ENCODE results near the gene TMEM235. TPM values are rescaled to one million over a fixed set of nuclear protein-coding genes. Genes with fewer than 3 reads are reported as not detected.

The TMEM235 gene
- total and polyA plus RNA-seq, 2 experiments from 2014 or later = not detected

GRCh38 chr17:78242024-78242742, 10.8 kb downstream of the TMEM235 start:
- Mint-ChIP-seq H3K36me3 (ENCODE audit: low read depth) (peaks cover 3% of the 10 kb centered on the region; the same call in 1 of the 3 replicates), H3K27me3 (ENCODE audit: insufficient read depth, low read depth, poor library complexity) (peaks cover 19% of the 10 kb centered on the region), H3K4me3 (no peak overlapping the region), H3K9me3 (peaks cover 7% of the 10 kb centered on the region; the same call in 2 of the 3 replicates), H3K4me1 (peaks cover 4% of the 10 kb centered on the region; the same call in 1 of the 3 replicates), H3K27ac (no peak overlapping the region)
- DNase-seq (ENCODE audit: low spot score) (no peak), ATAC-seq (no peak)
- H2AFZ ChIP-seq = no peak overlapping the region
- no peaks in the 10 kb centered on the region for H3F3A ChIP-seq (replicated peaks; ENCODE audit: low read depth)
- H3K79me2 ChIP-seq (replicated peaks; ENCODE audit: insufficient read depth) = no peaks in the 10 kb centered on the region
- no peaks in the 10 kb centered on the region for H4K20me1 ChIP-seq (replicated peaks; ENCODE audit: insufficient read depth)
- H3K4me3 ChIP-seq = no peak overlapping the region
- no peaks in the 10 kb centered on the region for H3K9me2 ChIP-seq (ENCODE audit: insufficient read depth)
- TF ChIP-seq REST (IDR thresholded peaks at IDR 0.05; ENCODE audit: unreplicated experiment) = no peak
- no peak for TF ChIP-seq EZH2phosphoT487 (IDR thresholded peaks at IDR 0.05; ENCODE audit: unreplicated experiment)
- TF ChIP-seq CREB1 (CRISPR knock-in tag; IDR thresholded peaks at IDR 0.05; ENCODE audit: low read depth) = no peak
- TF ChIP-seq POLR2AphosphoS5 (IDR thresholded peaks at IDR 0.05; ENCODE audit: low read depth) = no peak
- TF ChIP-seq ETS1 (IDR thresholded peaks at IDR 0.05) = no peak
- no peak for TF ChIP-seq EZH2 (IDR thresholded peaks at IDR 0.05; ENCODE audit: low read depth, unreplicated experiment)
- TF ChIP-seq ZNF331 (CRISPR knock-in tag; IDR thresholded peaks at IDR 0.05; ENCODE audit: low read depth) = no peak
- no peak for TF ChIP-seq NANOG (IDR thresholded peaks at IDR 0.05; ENCODE audit: borderline replicate concordance)
- no peaks in the 10 kb centered on the region for H3K36me3 ChIP-seq (ENCODE audit: insufficient read depth)
- H3K4me1 ChIP-seq (ENCODE audit: insufficient read depth) = no peaks in the 10 kb centered on the region
- no peaks in the 10 kb centered on the region for H3K27me3 ChIP-seq (ENCODE audit: insufficient read depth)
- no peak overlapping the region for H3K27ac ChIP-seq (ENCODE audit: low read depth)
- H3K4me2 ChIP-seq = no peak overlapping the region

GRCh38 chr17:78247304-78247703, 15.9 kb downstream of the TMEM235 start:
- H3K4me3 ChIP-seq = no peak overlapping the region
- no peaks in the 10 kb centered on the region for H3K79me2 ChIP-seq (replicated peaks; ENCODE audit: insufficient read depth)
- no peaks in the 10 kb centered on the region for H3K36me3 ChIP-seq (ENCODE audit: insufficient read depth)
- H3K27me3 ChIP-seq (ENCODE audit: insufficient read depth) = no peaks in the 10 kb centered on the region
- Mint-ChIP-seq H3K27ac (no peak overlapping the region), H3K4me3 (no peak overlapping the region; the same call in 2 of the 3 replicates), H3K27me3 (ENCODE audit: insufficient read depth, low read depth, poor library complexity) (peaks cover 21% of the 10 kb centered on the region), H3K9me3 (peaks cover 7% of the 10 kb centered on the region; the same call in 2 of the 3 replicates), H3K4me1 (peaks cover 12% of the 10 kb centered on the region; the same call in 2 of the 3 replicates), H3K36me3 (ENCODE audit: low read depth) (peaks cover 3% of the 10 kb centered on the region; the same call in 1 of the 3 replicates)
- H4K20me1 ChIP-seq (replicated peaks; ENCODE audit: insufficient read depth) = no peaks in the 10 kb centered on the region
- H3K27ac ChIP-seq (ENCODE audit: low read depth) = no peak overlapping the region
- no peaks in the 10 kb centered on the region for H3F3A ChIP-seq (replicated peaks; ENCODE audit: low read depth)
- ATAC-seq = no peak
- no peaks in the 10 kb centered on the region for H3K9me2 ChIP-seq (ENCODE audit: insufficient read depth)
- no peak overlapping the region for H3K4me2 ChIP-seq
- H2AFZ ChIP-seq = 0 out of 2 replicates have a peak overlapping the region, but pooled peaks have one; percentile 43
- no peak for DNase-seq (ENCODE audit: low spot score)
- peaks cover 3% of the 10 kb centered on the region; the same call in 1 of the 2 replicates for H3K4me1 ChIP-seq (ENCODE audit: insufficient read depth)
- TF ChIP-seq ZNF114 (CRISPR knock-in tag; IDR thresholded peaks at IDR 0.05) (no peak), NANOG (IDR thresholded peaks at IDR 0.05; ENCODE audit: borderline replicate concordance) (no peak), EZH2phosphoT487 (IDR thresholded peaks at IDR 0.05; ENCODE audit: unreplicated experiment) (no peak)
- TF ChIP-seq, protein P1, sequence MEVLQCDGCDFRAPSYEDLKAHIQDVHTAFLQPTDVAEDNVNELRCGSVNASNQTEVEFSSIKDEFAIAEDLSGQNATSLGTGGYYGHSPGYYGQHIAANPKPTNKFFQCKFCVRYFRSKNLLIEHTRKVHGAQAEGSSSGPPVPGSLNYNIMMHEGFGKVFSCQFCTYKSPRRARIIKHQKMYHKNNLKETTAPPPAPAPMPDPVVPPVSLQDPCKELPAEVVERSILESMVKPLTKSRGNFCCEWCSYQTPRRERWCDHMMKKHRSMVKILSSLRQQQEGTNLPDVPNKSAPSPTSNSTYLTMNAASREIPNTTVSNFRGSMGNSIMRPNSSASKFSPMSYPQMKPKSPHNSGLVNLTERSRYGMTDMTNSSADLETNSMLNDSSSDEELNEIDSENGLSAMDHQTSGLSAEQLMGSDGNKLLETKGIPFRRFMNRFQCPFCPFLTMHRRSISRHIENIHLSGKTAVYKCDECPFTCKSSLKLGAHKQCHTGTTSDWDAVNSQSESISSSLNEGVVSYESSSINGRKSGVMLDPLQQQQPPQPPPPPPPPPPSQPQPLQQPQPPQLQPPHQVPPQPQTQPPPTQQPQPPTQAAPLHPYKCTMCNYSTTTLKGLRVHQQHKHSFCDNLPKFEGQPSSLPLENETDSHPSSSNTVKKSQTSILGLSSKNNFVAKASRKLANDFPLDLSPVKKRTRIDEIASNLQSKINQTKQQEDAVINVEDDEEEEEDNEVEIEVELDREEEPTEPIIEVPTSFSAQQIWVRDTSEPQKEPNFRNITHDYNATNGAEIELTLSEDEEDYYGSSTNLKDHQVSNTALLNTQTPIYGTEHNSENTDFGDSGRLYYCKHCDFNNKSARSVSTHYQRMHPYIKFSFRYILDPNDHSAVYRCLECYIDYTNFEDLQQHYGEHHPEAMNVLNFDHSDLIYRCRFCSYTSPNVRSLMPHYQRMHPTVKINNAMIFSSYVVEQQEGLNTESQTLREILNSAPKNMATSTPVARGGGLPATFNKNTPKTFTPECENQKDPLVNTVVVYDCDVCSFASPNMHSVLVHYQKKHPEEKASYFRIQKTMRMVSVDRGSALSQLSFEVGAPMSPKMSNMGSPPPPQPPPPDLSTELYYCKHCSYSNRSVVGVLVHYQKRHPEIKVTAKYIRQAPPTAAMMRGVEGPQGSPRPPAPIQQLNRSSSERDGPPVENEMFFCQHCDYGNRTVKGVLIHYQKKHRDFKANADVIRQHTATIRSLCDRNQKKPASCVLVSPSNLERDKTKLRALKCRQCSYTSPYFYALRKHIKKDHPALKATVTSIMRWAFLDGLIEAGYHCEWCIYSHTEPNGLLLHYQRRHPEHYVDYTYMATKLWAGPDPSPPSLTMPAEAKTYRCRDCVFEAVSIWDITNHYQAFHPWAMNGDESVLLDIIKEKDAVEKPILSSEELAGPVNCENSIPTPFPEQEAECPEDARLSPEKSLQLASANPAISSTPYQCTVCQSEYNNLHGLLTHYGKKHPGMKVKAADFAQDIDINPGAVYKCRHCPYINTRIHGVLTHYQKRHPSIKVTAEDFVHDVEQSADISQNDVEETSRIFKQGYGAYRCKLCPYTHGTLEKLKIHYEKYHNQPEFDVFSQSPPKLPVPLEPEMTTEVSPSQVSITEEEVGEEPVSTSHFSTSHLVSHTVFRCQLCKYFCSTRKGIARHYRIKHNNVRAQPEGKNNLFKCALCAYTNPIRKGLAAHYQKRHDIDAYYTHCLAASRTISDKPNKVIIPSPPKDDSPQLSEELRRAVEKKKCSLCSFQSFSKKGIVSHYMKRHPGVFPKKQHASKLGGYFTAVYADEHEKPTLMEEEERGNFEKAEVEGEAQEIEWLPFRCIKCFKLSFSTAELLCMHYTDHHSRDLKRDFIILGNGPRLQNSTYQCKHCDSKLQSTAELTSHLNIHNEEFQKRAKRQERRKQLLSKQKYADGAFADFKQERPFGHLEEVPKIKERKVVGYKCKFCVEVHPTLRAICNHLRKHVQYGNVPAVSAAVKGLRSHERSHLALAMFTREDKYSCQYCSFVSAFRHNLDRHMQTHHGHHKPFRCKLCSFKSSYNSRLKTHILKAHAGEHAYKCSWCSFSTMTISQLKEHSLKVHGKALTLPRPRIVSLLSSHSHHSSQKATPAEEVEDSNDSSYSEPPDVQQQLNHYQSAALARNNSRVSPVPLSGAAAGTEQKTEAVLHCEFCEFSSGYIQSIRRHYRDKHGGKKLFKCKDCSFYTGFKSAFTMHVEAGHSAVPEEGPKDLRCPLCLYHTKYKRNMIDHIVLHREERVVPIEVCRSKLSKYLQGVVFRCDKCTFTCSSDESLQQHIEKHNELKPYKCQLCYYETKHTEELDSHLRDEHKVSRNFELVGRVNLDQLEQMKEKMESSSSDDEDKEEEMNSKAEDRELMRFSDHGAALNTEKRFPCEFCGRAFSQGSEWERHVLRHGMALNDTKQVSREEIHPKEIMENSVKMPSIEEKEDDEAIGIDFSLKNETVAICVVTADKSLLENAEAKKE (CRISPR knock-in tag; IDR thresholded peaks at IDR 0.05) = no peak
